MM.1S (cell line): ENCODE data around the gene BRME1.
"Not testable (repeated sequence)": the region's sequence is repeated elsewhere in the genome, so short reads cannot be mapped to it uniquely, and the experiment has no call there.

ENCODE experiments used
- DNase-seq: peaks from one replicate; pipeline ENCODE4 v3.0.0-alpha.2; 2015
- H2AFZ ChIP-seq: fragments of 300-600 bp; sonication (generic); 2 replicates; pipeline ENCODE4 v1.6.0; 2016; ENCODE audit warnings: antibody characterized with exemption, low read length
- H3F3A ChIP-seq: fragments of 300-600 bp; sonication (generic); 2 replicates; pipeline ENCODE4 v1.6.1; 2016; ENCODE audit warnings: mild to moderate bottlenecking, antibody characterized with exemption, low read length, moderate library complexity, mixed read lengths; ENCODE audit not compliant: insufficient read depth
- H3K27ac ChIP-seq: fragments of 300-600 bp; sonication (generic); 2 replicates; pipeline ENCODE4 v1.5.1; 2016; ENCODE audit warnings: mild to moderate bottlenecking, low read length
- H3K27me3 ChIP-seq: fragments of 300-600 bp; sonication (generic); replicated peaks from 2 replicates; pipeline ENCODE4 v1.6.0; 2016; ENCODE audit warnings: low read length; ENCODE audit not compliant: insufficient read depth
- H3K36me3 ChIP-seq: fragments of 300-600 bp; sonication (generic); replicated peaks from 2 replicates; pipeline ENCODE4 v1.6.1; 2016; ENCODE audit warnings: mild to moderate bottlenecking, low read length, mixed read lengths; ENCODE audit not compliant: insufficient read depth
- H3K4me1 ChIP-seq: fragments of 300-600 bp; sonication (generic); 2 replicates; pipeline ENCODE4 v1.6.1; 2016; ENCODE audit warnings: low read length, mixed read lengths
- H3K4me2 ChIP-seq: fragments of 300-600 bp; sonication (generic); 2 replicates; pipeline ENCODE4 v1.6.0; 2016; ENCODE audit warnings: low read depth, low read length
- H3K4me3 ChIP-seq: fragments of 300-600 bp; sonication (generic); 2 replicates; pipeline ENCODE4 v1.5.1; 2016; ENCODE audit warnings: low read length, mixed read lengths
- H3K79me2 ChIP-seq: fragments of 300-600 bp; sonication (generic); 2 replicates; pipeline ENCODE4 v1.6.1; 2016; ENCODE audit warnings: mixed run types, low read length, mixed read lengths
- H3K9ac ChIP-seq: fragments of 300-600 bp; sonication (generic); 2 replicates; pipeline ENCODE4 v1.6.1; 2016; ENCODE audit warnings: low read length, mixed read lengths
- H3K9me2 ChIP-seq: fragments of 300-600 bp; sonication (generic); replicated peaks from 2 replicates; pipeline ENCODE4 v1.6.1; 2016; ENCODE audit warnings: mild to moderate bottlenecking, low read length, mixed read lengths; ENCODE audit not compliant: insufficient read depth
- H3K9me3 ChIP-seq: fragments of 300-600 bp; sonication (generic); replicated peaks from 2 replicates; pipeline ENCODE4 v1.6.1; 2016; ENCODE audit warnings: mild to moderate bottlenecking, low read length, mixed read lengths; ENCODE audit not compliant: insufficient read depth
- H4K20me1 ChIP-seq: fragments of 300-600 bp; sonication (generic); 2 replicates; pipeline ENCODE4 v1.6.1; 2016; ENCODE audit warnings: mild to moderate bottlenecking, low read length, moderate library complexity, mixed read lengths; ENCODE audit not compliant: insufficient read depth
- EZH2 ChIP-seq: fragments of 300-600 bp; sonication (generic); optimal IDR thresholded peaks from 2 replicates; pipeline ENCODE3; 2017; ENCODE audit warnings: low read depth, mild to moderate bottlenecking, antibody characterized with exemption, low read length, mixed read lengths
- EZH2phosphoT487 ChIP-seq: fragments of 300-600 bp; sonication (generic); IDR thresholded peaks from 2 replicates; pipeline ENCODE4 v1.6.1; 2018; ENCODE audit warnings: antibody characterized with exemption, low read length
- TF ChIP-seq, protein P1 (sequence below): fragments of 300-600 bp; sonication (generic); IDR thresholded peaks from 2 replicates; pipeline ENCODE4 v1.5.1; 2016; ENCODE audit warnings: antibody characterized with exemption, low read length, mixed read lengths

BRME1 gene

GRCh38 chr19:13926010-13926409 is 20.1 kb upstream of the BRME1 start:
- Histone ChIP-seq H3F3A (no peaks in the 10 kb centered on the region), H3K4me2 (no peak overlapping the region), H2AFZ (no peak overlapping the region), H3K9me3 (no peaks in the 10 kb centered on the region), H3K79me2 (no peaks in the 10 kb centered on the region), H3K9ac (no peak overlapping the region), H3K9me2 (no peaks in the 10 kb centered on the region), H3K27ac (no peak overlapping the region), H3K27me3 (no peaks in the 10 kb centered on the region), H3K4me1 (no peaks in the 10 kb centered on the region), H3K4me3 (no peak overlapping the region), H4K20me1 (no peaks in the 10 kb centered on the region), H3K36me3 (0 out of 2 replicates have a peak, but pooled peaks cover under 1% of the 10 kb centered on the region)
- DNase-seq, result no peak
- TF ChIP-seq EZH2, result no peak
- no peak for TF ChIP-seq EZH2phosphoT487
- TF ChIP-seq, protein P1, sequence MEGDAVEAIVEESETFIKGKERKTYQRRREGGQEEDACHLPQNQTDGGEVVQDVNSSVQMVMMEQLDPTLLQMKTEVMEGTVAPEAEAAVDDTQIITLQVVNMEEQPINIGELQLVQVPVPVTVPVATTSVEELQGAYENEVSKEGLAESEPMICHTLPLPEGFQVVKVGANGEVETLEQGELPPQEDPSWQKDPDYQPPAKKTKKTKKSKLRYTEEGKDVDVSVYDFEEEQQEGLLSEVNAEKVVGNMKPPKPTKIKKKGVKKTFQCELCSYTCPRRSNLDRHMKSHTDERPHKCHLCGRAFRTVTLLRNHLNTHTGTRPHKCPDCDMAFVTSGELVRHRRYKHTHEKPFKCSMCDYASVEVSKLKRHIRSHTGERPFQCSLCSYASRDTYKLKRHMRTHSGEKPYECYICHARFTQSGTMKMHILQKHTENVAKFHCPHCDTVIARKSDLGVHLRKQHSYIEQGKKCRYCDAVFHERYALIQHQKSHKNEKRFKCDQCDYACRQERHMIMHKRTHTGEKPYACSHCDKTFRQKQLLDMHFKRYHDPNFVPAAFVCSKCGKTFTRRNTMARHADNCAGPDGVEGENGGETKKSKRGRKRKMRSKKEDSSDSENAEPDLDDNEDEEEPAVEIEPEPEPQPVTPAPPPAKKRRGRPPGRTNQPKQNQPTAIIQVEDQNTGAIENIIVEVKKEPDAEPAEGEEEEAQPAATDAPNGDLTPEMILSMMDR, result no peak

GRCh38 chr19:13923194-13923987 is 17.5 kb upstream of the BRME1 start:
- Histone ChIP-seq H4K20me1 (no peaks in the 10 kb centered on the region), H3K4me1 (no peaks in the 10 kb centered on the region), H3K4me2 (no peak overlapping the region), H3K9ac (no peak overlapping the region), H3K36me3 (0 out of 2 replicates have a peak, but pooled peaks cover 2% of the 10 kb centered on the region), H3K9me3 (no peaks in the 10 kb centered on the region), H3F3A (no peaks in the 10 kb centered on the region), H3K27me3 (no peaks in the 10 kb centered on the region), H2AFZ (no peak overlapping the region), H3K4me3 (no peak overlapping the region), H3K27ac (no peak overlapping the region), H3K9me2 (no peaks in the 10 kb centered on the region), H3K79me2 (no peaks in the 10 kb centered on the region)
- TF ChIP-seq EZH2, result no peak
- TF ChIP-seq, protein P1, result no peak
- no peak for TF ChIP-seq EZH2phosphoT487
- DNase-seq, result no peak

- H3K9ac ChIP-seq, DNase-seq, H3K4me3 ChIP-seq, H3K4me2 ChIP-seq, H3K36me3 ChIP-seq, H3K9me3 ChIP-seq, H2AFZ ChIP-seq, H3K4me1 ChIP-seq, H4K20me1 ChIP-seq, H3K9me2 ChIP-seq, H3K27me3 ChIP-seq, H3K79me2 ChIP-seq, H3F3A ChIP-seq, H3K27ac ChIP-seq: not testable (repeated sequence)
Observed at GRCh38 chr19:13922118-13922517, 16.2 kb upstream of the BRME1 start.
